Measurements from ENCODE around the gene SLC25A48.

Gene SLC25A48

GRCh38 chr5:135834639-135835529 is at the start of gene SLC25A48:
Gene SLC25A48, plus strand, starts transcription at chr5:135834663. Its CDS starts 185 bp downstream, at chr5:135834848.
- peak; percentile 61 to 68 for DNase-seq

- DNase-seq = no peak
These were observed 33.8 kb upstream of the SLC25A48 start for GRCh38 chr5:135800656-135801055.

GRCh38 chr5:135810188-135810943 is 24.1 kb upstream of the SLC25A48 start:
- peak; percentile 27 to 64 for DNase-seq

- DNase-seq = no peak
These were observed 23.5 kb upstream of the SLC25A48 start for GRCh38 chr5:135811007-135811406.

GRCh38 chr5:135813758-135814157 is 20.7 kb upstream of the SLC25A48 start:
- no peak for DNase-seq

- no peak for DNase-seq
These were observed 20.1 kb upstream of the SLC25A48 start for GRCh38 chr5:135814316-135814715.

- DNase-seq = no peak
These were observed 19.7 kb upstream of the SLC25A48 start for GRCh38 chr5:135814812-135815211.

- DNase-seq = peak; percentile 69 to 87
These were observed 13.2 kb upstream of the SLC25A48 start for GRCh38 chr5:135821061-135821801.

GRCh38 chr5:135821802-135822201 is 12.7 kb upstream of the SLC25A48 start:
- DNase-seq = no peak

- no peak for DNase-seq
These were observed 12.2 kb upstream of the SLC25A48 start for GRCh38 chr5:135822286-135822685.

- DNase-seq = no peak
These were observed 11.5 kb upstream of the SLC25A48 start for GRCh38 chr5:135822959-135823358.

GRCh38 chr5:135823881-135824280 is 10.6 kb upstream of the SLC25A48 start:
- DNase-seq = no peak

GRCh38 chr5:135824541-135825041 is 9.9 kb upstream of the SLC25A48 start:
- DNase-seq = no peak

GRCh38 chr5:135825373-135826220 is 8.9 kb upstream of the SLC25A48 start:
- no peak for DNase-seq

GRCh38 chr5:135826221-135826525 is 8.3 kb upstream of the SLC25A48 start:
- DNase-seq = no peak

GRCh38 chr5:135826994-135827671 is 7.3 kb upstream of the SLC25A48 start:
- no peak for DNase-seq

- DNase-seq = no peak
These were observed 6.3 kb upstream of the SLC25A48 start for GRCh38 chr5:135827965-135828781.

GRCh38 chr5:135828782-135829127 is 5.7 kb upstream of the SLC25A48 start:
- DNase-seq = no peak

GRCh38 chr5:135829179-135829578 is 5.3 kb upstream of the SLC25A48 start:
- DNase-seq = no peak

- DNase-seq = peak; percentile 63 to 67
These were observed 4.6 kb upstream of the SLC25A48 start for GRCh38 chr5:135829681-135830383.
